Activated naive CD8-positive, alpha-beta T cell treated with anti-CD3 and anti-CD28 coated beads, Interleukin-2, amount 50 U/mL, for 16 hours (primary cell): ENCODE results near the gene HORMAD2.

Source experiments
- DNase-seq: peaks from one replicate; pipeline ENCODE4 v3.0.0-alpha.2; 2020; ENCODE audit warnings: low read depth, low spot score

HORMAD2 gene

DNA sequence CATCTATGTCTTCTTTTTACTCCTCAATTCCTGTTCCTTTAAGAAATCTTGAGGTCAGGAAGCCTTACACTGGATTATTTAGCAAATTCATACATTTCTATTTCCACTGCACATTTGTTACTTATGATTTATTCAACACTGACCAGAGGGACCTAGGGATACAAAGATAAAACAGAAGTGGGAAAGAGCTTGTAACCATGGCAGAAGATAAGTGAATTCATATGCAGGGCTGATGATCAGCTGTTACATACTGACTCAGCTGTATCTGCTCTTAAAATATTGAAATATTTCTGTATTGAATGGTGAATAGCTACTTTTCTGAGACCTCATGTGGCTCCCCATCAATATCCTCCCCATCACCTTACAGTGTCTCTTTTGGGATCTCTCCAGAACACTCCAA, 25.2 kb downstream of the HORMAD2 start:
- DNase-seq = no peak

DNA sequence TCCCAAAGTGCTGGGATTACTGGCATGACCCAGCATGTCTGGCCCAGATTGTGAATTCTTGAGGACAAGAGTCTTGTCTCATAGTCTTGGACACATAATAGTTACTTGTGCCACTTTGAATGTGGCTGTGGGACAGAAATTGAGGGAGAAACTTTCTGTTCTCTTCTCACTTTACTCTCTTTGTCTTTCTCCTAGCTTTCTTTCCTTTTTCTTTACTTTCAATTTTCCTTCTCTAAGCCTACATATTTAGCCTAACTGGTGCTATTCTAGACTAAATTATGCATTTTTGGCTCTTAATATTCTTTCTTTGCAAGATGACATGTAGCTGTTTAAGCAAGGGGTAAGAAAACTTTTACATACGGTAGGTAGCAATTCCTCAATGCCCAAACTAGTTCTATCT, 33.2 kb downstream of the HORMAD2 start:
- DNase-seq = no peak

DNA sequence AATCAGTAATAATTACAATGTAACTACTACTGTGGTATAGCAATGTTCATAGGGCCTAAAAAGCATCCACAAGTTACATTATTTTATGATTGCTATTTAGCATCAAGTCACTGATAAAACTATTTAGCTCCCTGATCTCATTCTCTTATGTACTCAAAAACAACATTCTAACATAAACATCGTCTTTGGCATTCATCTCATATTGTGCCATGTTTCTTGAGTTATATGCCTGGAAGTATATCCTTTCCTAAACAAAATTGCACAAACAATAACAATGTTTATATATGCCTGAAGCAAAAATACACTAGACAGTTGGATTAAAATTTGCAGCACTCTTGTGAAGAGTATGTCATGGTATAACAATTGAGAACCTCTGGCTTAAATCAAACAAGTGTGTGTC, 34.1 kb downstream of the HORMAD2 start:
- no peak for DNase-seq

DNA sequence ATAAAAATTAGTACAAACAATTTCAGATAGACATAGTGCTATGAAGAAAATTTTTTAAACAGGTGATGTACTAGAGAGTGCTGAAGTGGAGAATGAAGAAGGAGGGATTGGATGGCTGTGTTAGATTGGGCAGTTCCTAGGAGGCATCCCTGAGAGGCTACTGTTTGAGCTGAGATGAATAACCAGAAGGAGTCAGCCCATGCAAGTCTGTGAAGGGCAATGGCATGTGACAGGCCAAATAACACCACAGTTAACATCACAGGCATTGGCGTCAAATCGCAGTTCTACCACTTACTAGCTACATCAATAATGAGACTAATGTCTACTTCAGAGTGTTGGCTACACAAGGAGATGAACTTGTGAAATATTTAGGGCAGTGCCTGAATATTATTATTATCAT, 35.4 kb downstream of the HORMAD2 start:
- no peak for DNase-seq

DNA sequence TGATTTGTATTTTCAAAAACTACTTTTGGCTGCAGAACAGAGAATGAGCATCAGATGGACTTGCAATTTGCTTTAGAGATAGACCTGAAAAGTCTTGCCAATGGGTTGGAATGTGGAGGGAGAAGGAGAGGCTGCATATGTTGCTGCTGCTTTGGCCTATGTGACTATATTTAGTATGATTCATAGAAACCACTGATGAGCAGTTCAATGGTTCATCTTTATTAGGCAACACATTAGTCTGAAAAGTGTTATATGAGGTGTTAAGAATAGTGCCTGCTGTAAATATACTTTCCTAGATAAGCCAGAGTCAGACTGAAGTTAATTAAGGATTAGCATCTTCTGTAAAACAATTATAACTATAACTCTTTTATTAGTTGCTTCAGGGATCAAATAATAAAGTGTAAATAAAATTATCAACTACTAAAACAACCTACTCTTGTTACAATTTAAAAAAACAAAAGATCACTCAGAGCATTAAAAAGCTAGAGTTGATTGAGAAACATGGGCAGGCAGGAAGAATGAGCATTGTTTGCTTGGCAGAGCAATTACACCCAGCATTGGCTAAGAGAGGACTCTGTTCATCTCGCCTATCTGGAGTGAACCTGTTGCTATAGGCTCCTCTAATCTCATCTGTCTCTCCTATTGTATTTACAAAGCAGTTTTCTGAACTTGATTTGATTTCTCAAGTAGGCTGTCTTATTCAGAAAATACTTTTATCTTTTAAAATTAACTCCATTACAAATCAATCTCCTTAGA, 36.3 kb downstream of the HORMAD2 start:
- no peak for DNase-seq

DNA sequence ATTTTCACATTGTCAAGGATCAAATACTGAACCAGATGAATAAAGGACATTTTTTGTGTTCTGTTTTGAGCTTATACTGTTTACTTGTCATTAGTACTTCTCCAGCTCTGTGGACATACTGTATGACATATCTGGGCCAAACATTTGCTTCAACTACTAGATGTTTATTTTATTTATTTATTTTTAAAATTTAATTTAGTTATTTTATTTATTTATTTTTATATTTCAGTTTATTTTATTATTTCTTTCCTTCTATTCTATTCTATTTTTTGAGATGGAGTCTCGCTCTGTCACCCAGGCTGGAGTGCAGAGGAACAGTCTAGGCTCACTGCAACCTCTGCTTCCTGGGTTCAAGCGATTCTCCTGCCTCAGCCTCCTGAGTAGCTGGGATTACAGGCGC, 37.0 kb downstream of the HORMAD2 start:
- no peak for DNase-seq

DNA sequence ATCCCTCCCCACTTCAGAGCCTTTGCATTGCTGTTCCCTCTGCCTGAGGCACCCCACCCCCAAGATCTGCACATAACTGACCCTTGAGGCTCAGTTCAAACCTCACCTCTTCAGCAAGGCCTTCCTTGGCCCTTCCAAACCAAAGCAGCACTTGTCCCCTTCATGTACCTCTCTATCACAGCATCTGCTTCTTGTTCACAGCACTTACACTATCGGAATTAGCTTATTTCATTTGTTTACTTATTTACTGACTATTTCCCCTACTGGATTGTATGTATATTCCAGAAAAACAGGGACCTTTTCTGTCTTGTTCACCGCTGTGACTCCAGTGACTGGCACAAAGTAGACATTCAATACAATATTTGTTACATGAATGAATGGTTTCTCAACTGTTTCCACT, 38.0 kb downstream of the HORMAD2 start:
- DNase-seq = no peak

DNA sequence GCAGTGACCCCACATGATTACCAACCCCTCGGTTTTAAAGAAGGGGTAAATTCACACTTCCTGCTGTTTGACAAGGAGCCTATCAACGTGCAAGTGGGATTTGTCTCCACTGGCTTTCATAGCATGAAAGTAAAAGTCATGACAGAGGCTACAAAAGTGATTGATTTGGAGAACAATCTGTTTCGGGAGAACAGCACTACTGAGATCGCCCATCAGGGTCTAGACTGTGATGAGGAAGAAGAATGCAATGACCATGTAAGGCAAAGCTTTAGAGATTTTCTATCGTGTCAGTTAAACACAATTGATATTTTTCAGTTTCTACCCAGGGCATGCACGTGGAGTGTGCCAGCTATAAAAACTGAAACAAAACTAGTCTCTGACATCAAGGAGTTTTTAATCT, 41.7 kb downstream of the HORMAD2 start:
- no peak for DNase-seq

DNA sequence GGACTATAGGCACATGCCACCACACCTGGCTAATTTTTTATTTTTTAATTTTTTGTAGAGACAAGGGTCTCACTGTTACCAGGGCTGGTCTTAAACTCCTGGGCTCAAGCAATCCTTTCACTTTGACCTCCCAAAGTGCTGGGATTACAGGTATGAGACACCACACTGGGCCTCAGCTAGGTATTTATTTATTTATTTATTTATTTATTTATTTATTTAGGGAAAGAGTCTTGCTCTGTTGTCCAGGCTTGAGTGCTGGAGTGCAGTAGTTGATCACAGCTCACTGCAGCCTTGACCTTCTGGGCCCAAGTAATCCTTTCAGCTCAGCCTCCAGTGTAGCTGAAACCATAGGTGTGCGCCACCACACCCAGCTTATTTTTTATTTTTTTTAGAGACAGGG, 43.2 kb downstream of the HORMAD2 start:
- no peak for DNase-seq

DNA sequence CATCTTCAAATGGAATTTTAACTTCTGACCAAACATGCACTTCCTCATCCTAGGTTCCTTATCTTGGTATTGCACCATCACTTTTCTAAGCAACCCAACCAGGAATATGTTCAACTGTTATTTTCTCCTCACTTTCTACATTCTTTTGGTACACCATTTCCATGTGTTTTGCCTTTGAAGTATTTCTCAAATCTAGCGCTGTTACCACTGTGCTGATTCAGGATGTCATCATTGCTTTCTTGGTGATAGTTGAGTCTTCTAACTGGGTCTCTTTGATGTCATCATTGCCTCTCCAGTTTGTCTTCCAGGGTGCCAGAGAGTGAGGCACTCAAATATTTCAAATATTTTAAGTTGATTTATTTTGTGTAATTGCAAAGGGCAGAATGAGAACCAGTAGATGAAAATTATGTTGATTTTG, 47.5 kb downstream of the HORMAD2 start:
- no peak for DNase-seq

DNA sequence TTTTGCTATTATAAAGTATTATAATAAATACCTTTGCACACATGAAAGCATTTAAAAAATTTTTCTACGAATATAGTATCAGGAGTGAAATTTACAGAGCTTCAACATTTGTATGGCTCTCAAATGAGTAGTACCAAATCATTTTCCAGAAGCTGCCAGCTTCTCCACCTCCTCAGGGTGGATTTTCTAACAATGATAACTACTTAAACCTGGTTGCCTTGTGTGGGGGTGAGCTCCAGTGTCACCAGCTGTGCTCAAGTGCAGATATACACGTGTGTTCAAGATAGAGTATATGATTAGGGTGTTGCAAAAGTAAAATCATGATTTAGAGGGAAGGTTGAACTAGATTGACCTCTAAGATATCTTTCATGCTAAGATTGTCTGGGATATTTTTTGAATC, 48.2 kb downstream of the HORMAD2 start:
- DNase-seq = no peak

DNA sequence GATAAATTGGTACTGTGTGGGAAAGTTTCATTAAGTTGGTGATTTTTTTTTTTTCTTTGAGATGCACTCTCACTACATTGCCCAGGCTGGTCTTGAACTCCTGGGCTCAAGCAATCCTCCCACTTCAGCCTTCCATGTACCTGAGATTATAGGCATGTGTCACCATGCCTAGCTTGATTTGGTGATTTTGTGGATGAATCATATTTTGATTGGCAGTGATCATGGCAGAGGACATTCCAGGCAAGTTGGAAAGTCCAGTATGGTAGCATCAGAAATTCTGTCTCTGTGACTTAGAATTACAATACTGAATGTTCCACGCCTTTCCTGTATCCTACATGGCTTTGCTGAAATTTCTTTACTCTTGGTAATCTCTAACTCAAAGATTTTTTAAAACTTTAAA, 49.4 kb downstream of the HORMAD2 start:
- no peak for DNase-seq

DNA sequence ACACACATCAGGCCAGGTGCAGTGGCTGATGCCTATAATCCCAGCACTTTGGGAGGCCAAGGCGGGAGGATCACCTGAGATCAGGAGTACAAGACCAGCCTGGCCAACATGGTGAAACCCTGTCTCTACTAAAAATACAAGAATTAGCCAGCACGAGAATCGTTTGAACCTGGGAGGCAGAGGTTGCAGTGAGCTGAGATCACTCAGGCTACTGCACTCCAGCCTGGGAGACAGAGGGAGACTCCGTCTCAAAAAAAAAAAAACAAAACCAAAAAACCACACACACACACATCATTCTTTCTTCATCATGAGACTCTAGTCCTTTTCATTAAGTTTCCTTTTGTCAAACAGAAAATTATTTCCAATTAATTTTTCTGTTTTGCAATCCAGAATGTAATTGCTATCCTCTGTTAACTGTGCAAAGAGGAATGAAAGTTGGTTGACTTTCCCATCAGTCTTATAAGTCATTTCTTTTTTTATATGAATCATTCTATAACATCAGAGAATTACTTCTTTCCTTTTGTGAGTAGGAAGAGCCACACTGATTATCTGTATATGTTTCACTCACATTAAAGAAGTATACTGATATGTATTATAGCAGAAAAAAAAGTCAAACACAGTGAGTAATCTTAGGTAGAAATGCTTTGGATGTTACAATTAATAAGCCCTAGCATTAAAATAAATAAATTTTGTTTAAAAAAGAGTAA, 52.2 kb downstream of the HORMAD2 start:
- no peak for DNase-seq

DNA sequence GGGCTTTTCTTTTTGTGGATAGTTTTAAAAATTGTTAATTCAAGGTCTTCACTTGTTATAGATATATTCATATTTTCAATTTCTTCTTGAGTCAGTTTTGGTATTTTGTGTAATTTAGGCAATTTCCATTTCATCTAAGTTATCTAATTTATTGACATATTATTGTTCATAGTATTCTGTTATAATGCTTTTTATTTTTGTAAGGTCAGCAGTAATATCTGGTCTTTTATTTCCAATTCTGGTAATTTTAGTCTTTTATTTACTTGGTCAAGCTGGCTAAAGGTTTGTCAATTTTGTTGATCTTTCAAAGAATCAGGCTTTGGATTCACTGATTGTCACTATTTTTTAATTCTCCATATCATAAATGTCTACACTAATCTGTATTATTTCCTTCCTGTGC, 60.1 kb downstream of the HORMAD2 start:
- no peak for DNase-seq

DNA sequence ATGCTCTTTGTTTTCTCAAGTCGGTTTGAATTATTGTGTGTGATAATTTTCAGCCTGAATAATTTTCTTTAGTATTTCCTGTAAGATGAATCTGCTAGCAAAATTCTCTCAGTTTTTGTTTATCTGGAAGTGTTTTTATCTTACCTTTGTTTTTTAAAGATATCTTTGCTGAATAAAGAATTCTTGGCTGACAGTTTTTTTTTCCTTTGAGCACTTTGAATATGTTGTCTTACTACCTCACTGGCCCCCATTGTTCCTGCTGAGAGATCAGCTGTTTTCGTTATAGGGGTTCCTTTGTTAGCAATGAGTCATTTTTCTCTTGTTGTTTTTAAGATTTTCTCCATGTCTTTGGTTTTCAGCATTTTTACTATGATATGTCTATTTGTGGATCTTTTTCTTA, 63.0 kb downstream of the HORMAD2 start:
- DNase-seq = no peak

DNA sequence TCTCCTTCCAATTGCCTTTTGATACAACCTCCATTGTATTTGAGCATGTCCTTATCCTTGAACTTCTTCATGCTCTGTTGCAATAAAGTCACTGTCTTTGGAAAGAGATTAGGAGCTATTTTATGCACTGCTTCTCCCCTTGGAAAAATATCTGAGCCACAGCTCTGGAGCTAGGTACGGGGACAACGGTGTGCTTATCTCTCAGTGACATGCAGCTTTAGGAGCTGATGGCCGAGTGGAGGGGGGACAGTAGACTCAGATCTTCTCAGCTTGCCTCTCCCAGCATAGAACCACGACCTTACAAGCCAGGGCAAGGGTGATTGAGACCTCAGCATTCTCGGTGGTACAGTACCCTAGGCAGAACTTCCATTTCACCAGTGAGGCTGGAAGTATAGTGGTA, 64.1 kb downstream of the HORMAD2 start:
- no peak for DNase-seq

DNA sequence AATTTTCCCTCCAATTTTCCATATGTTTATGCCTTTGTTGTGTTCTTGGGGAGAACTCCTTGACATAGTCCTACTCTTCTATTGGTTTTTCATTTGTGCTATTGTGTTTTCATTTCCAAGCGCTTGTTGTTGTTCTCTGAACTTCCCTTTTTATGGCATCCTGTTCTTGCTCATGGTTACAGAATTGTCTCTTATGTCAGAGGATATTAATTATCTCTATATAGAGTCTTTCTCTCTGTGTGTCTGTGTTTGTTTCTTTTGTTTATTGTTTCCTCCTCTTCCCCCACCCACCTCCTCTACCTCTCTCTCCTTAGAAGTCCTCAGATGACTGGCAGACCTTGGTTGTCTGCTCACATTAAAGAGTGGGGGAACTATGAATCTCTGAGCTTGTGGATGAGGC, 69.9 kb downstream of the HORMAD2 start:
- DNase-seq = no peak

DNA sequence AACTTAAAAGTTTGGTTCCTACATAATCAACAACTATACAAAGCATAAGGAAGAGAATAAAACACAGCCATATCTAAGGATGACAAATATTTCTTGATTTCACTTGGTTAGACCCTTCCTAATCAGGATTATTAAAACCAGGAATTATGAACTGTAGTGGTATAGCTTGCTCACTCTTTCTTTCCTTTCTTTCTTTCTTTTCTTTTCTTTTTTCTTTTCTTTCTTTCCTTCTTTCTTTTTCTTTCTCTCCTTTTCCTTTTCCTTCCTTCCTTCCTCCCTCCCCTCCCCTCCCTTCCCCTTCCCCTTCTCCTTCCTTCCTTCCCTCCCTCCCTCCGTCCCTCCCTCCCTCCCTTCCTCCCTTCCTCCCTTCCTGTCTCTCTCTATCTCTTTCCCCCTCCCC, 78.0 kb downstream of the HORMAD2 start:
- no peak for DNase-seq

DNA sequence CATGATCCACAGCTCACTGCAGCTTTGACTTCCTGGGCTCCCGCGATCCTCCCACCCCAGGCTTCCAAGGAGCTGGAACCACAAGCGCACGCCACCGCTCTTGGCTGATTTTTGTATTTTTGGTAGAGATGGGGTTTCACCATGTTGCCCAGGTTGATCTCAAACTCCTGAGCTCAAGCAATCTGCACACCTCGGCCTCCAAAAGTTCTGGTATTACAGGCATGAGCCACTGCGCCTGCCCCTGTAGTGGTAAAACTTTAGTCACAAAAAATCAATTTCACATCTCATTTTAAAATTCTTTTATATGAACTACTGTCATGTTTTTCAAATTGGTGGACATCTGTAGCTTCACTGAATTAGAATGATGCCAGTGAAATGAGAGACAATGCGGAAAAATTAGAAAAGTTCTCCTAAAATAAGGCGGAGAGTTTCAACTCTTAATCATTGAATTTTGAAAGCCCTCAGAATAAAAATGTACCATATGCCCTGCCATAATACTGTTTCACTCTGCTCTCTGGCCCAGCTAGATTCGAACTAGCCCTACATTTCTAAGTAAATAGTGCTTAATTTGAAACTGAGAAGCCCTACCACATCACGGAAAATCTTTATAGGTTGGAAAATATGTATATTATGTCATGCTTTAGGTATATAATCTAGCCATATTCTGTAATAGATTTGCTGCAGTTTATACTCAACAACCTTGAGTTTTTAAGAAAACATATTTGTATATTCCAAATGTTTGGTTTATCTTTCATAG, 78.7 kb downstream of the HORMAD2 start:
- DNase-seq = no peak

DNA sequence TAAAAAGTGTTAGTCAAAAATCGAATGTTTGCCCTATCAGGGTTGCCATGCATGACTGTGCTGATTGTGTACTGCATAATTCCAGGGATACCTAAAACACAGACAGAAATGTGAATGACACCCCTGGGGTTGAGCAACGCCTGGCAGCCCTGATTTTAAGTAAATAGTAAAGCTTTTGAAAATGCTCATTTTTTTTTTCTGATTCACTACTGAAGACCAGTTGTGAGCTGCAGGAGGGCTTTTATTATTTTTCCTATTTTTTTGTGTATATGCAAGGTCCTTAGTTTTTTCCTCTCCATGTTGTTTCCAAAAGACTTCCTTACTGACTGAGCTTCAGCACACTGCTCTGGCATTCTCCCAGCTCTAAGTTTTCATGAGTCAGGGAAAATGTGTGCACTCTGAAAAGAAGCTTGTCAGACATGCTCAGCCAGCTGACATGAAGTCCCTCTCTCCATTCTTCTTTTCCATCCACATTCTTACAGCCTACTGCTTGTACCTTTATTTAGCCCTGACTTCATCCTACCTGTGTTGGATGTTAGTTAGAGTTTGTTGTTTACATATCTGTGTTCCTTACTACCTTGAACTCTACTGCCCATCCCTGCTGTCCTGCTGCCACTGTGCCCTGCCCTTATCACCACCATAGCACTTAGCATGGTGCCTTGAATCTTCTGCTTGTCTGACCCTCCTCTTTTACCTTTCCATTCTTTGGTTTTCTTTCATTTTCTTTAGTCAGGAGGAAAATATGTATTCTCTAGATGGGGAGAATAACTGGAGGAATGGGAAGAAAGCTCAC, 79.5 kb downstream of the HORMAD2 start:
- no peak for DNase-seq

DNA sequence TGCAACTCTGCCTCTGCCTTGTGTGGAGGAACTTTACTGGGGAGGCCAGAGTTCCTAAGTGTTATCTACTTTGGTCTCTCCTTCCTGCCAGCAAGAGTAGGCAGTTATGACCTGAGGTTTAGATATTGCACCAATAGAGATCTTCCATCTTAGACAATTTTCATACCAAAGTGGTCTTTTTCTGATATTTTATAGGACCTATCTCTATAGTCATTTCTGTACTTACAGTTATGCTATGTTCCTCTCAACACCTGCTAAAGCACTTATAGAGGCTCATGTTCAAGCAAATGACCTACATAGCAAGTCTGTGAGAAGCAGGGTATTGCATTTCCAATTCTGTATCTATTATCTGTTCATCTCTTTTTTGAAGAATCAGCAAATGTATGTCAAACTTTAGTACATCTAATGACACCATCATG, 80.8 kb downstream of the HORMAD2 start:
- no peak for DNase-seq

DNA sequence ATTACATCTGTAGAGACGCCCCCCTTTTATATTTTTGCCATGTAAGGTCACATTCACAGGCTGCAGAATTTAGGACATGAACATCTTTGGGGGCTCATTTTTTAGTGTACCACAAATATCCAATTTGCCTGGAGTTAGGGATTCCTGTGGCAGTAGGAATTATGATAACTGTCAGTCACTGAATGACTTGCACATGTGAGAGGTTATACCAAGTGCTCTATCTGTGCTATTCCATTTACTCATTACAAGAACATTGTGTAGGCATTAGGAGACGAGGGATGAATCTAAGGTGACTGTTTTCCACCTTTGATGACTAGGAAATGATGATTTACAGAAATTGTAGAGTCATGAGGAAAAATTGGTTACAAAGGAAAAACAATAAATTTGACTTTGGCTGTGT, 87.0 kb downstream of the HORMAD2 start:
- DNase-seq = no peak
